SU-DHL-6 (cell line): Measurements from ENCODE around the gene S100A16.

Experiments used
- H2AFZ ChIP-seq: fragments of 200-600 bp; sonication (generic); 2 replicates; pipeline ENCODE4 v1.6.1; 2014; ENCODE audit warnings: low read depth, mild to moderate bottlenecking, moderate library complexity, mixed read lengths, antibody characterized with exemption, low read length; ENCODE audit not compliant: severe bottlenecking
- H3F3A ChIP-seq: fragments of 200-600 bp; shearing (Covaris generic); 2 replicates; pipeline ENCODE4 v1.6.0; 2016; ENCODE audit warnings: antibody characterized with exemption, mild to moderate bottlenecking; ENCODE audit not compliant: insufficient read depth
- H3K27ac ChIP-seq: fragments of 200-600 bp; sonication (generic); 2 replicates; pipeline ENCODE4 v1.5.1; 2016; ENCODE audit warnings: low read depth, mild to moderate bottlenecking, low read length, moderate library complexity, mixed read lengths
- H3K27me3 ChIP-seq: fragments of 200-600 bp; sonication (generic), shearing (Covaris generic); 2 replicates; pipeline ENCODE4 v1.6.0; 2014; ENCODE audit warnings: mild to moderate bottlenecking, low read length
- H3K36me3 ChIP-seq: fragments of 200-600 bp; sonication (generic); 2 replicates; pipeline ENCODE4 v1.6.1; 2014; ENCODE audit warnings: mild to moderate bottlenecking, low read length, mixed read lengths
- H3K4me2 ChIP-seq: fragments of 300-600, 200-600 bp; shearing (Covaris generic), sonication (generic); 2 replicates; pipeline ENCODE4 v1.6.0; 2014; ENCODE audit warnings: low read length, low read depth, mild to moderate bottlenecking; ENCODE audit not compliant: poor library complexity, severe bottlenecking
- H3K4me3 ChIP-seq: fragments of 200-600 bp; sonication (generic); 2 replicates; pipeline ENCODE4 v1.5.1; 2014; ENCODE audit warnings: antibody characterized with exemption, low read length, mild to moderate bottlenecking, mixed read lengths; ENCODE audit not compliant: insufficient read depth, poor library complexity, severe bottlenecking
- H3K79me2 ChIP-seq: fragments of 200-600 bp; sonication (generic); 2 replicates; pipeline ENCODE4 v1.6.1; 2014; ENCODE audit warnings: mild to moderate bottlenecking, low read length, moderate library complexity; ENCODE audit not compliant: insufficient read depth
- H3K9ac ChIP-seq: fragments of 200-600 bp; sonication (generic); 2 replicates; pipeline ENCODE4 v1.7.0; 2014; ENCODE audit warnings: mild to moderate bottlenecking, low read length
- H3K9me2 ChIP-seq: fragments of 200-600 bp; sonication (generic); replicated peaks from 2 replicates; pipeline ENCODE4 v1.6.1; 2014; ENCODE audit warnings: low read length; ENCODE audit not compliant: insufficient read depth
- H3K9me3 ChIP-seq: fragments of 200-600 bp; sonication (generic); 2 replicates; pipeline ENCODE4 v1.6.1; 2014; ENCODE audit warnings: low read length, mixed read lengths; ENCODE audit not compliant: insufficient read depth
- H4K20me1 ChIP-seq: fragments of 200-600 bp; sonication (generic); 2 replicates; pipeline ENCODE4 v1.6.1; 2014; ENCODE audit warnings: low read depth, mild to moderate bottlenecking, antibody characterized with exemption, low read length, moderate library complexity, mixed read lengths
- EZH2phosphoT487 ChIP-seq: fragments of 200-600 bp; sonication (generic), shearing (Covaris generic); conservative IDR thresholded peaks from 2 replicates; pipeline ENCODE4 v1.6.1; 2018; ENCODE audit warnings: mild to moderate bottlenecking, antibody characterized with exemption, low read length, moderate library complexity, mixed read lengths
- TF ChIP-seq, protein P1 (sequence below): fragments of 200-600 bp; sonication (generic); IDR thresholded peaks from one replicate; pipeline ENCODE4 v1.5.1; 2017; ENCODE audit warnings: antibody characterized with exemption, mild to moderate bottlenecking, low read length, moderate library complexity; ENCODE audit not compliant: insufficient read depth, poor library complexity, severe bottlenecking

Gene S100A16

DNA sequence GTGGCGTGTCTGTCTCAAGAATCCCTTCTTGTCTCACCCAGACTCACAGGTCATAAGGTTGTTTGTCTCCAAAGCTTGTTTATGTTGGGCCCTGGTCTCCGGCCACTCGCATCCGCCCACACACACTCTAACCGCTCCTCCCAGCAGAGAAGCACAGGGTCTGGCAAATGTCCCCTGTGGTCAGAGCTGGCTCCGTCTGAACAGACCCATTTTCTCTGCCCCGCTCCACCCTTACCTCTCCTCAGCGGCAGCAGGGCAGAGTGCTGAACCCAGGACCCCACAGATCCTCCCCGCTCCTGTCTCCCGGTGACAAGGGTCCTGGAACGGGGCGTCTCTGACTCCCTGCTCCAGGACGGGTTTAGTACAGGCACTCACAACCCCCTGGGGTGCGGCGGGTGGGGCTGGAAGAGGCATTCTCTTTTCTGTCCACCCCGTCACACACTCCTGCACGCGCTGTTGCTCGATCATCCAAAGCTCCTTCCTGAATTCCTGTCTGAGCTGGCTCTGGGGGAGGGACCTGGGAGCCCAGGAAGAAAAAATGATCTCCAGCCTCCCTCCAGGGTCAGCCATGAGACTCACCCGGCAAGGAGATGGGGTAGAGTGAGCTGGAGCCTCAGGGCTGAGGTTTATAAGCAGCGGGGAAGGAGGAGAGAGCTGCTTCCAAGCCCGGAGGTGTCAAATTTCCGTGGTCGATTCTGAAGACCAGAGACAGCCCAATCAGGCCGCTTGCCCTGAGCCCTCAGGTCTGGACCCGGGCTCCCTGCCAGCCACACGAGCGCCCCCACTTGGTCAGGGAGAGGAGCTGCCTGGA, 14.2 kb upstream of the S100A16 start, which contains the start of gene S100A13:
Gene S100A13 (minus strand): TSS at position 602 of the 811 bp plus-strand sequence. CDS start 1,033 bp downstream, outside the sequence.
- Histone ChIP-seq H3F3A (no peaks in the 10 kb centered on the region), H2AFZ (no peak within 1 kb of the TSS), H3K4me3 (no peak within 1 kb of the TSS), H3K36me3 (no peaks in the 10 kb centered on the region), H3K9ac (no peak within 1 kb of the TSS), H3K79me2 (no peaks in the 10 kb centered on the region), H3K27ac (no peak within 1 kb of the TSS), H3K4me2 (no peak within 1 kb of the TSS), H3K9me2 (no peaks in the 10 kb centered on the region), H3K9me3 (no peaks in the 10 kb centered on the region), H4K20me1 (no peaks in the 10 kb centered on the region), H3K27me3 (no peaks in the 10 kb centered on the region)
- no peak for TF ChIP-seq EZH2phosphoT487
- TF ChIP-seq, protein P1, sequence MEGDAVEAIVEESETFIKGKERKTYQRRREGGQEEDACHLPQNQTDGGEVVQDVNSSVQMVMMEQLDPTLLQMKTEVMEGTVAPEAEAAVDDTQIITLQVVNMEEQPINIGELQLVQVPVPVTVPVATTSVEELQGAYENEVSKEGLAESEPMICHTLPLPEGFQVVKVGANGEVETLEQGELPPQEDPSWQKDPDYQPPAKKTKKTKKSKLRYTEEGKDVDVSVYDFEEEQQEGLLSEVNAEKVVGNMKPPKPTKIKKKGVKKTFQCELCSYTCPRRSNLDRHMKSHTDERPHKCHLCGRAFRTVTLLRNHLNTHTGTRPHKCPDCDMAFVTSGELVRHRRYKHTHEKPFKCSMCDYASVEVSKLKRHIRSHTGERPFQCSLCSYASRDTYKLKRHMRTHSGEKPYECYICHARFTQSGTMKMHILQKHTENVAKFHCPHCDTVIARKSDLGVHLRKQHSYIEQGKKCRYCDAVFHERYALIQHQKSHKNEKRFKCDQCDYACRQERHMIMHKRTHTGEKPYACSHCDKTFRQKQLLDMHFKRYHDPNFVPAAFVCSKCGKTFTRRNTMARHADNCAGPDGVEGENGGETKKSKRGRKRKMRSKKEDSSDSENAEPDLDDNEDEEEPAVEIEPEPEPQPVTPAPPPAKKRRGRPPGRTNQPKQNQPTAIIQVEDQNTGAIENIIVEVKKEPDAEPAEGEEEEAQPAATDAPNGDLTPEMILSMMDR: peak; percentile 31

DNA sequence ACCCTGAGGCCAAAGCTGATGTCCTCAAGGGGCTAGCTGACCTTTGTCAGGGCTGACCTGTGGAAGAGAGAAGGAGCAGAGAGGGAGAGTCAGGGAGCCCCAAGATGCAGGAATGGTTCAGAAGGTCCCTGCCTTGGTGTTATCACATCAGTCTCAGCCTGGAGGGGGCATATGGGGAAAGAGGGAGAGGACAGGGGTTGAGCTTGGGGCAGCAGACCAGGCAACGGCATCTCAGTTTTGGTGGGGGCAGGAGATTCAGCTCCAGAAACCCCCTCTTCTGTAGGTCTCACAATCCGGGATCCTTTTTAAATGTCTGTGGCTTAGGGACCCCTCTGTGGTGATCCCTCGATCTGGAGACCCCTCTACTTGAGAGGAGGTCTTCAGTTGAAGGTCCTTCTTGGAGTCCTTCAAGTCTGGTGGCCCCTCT, 13.6 kb upstream of the S100A16 start:
- Histone ChIP-seq H3K9ac (no peak overlapping the region), H3K4me2 (no peak overlapping the region), H3K9me3 (no peaks in the 10 kb centered on the region), H3K4me3 (no peak overlapping the region), H3K27ac (no peak overlapping the region), H2AFZ (no peak overlapping the region), H3K27me3 (no peaks in the 10 kb centered on the region), H3K9me2 (no peaks in the 10 kb centered on the region), H3K36me3 (no peaks in the 10 kb centered on the region), H3K79me2 (no peaks in the 10 kb centered on the region), H3F3A (no peaks in the 10 kb centered on the region), H4K20me1 (no peaks in the 10 kb centered on the region)
- TF ChIP-seq EZH2phosphoT487: no peak
- TF ChIP-seq, protein P1: no peak

DNA sequence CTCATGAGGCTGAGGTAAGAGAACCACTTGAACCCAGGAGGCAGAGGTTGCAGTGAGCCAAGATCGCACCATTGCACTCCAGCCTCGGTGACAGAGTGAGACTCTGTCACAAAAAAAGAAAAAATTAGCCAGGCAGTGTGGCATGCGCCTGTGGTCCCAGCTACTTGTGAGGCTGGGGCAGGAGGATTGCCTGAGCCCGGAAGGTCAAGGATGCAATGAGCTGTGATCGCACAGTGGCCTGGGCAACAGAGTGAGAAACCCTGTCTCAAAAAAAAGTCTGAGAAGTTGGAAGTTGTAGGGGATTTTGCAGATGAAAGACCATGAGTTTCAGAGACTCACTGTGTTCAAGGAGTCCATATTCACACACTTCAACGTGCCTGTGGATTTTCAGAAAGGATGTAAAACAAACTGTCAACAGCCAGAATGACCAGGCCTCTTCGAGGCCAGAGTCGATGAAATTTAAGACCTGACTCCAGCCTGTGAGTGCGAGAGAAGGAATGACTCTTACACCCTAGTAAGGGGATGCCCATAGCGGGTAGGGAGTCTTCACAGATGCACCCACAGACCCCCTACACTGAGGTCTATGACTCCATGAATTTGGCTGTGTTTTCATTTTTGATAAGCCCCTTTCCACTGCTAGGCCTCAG, 12.2 kb upstream of the S100A16 start:
- Histone ChIP-seq H3K4me3 (no peak overlapping the region), H3K4me2 (no peak overlapping the region), H3F3A (no peaks in the 10 kb centered on the region), H3K79me2 (no peaks in the 10 kb centered on the region), H3K27me3 (no peaks in the 10 kb centered on the region), H2AFZ (no peak overlapping the region), H4K20me1 (no peaks in the 10 kb centered on the region), H3K27ac (no peak overlapping the region), H3K9me3 (no peaks in the 10 kb centered on the region), H3K9ac (no peak overlapping the region), H3K36me3 (no peaks in the 10 kb centered on the region), H3K9me2 (no peaks in the 10 kb centered on the region)
- TF ChIP-seq, protein P1: no peak
